Measurements from ENCODE around the gene MAJIN.
"Not testable (repeated sequence)": the region's sequence is repeated elsewhere in the genome, so short reads cannot be mapped to it uniquely, and the experiment has no call there.

Gene MAJIN

GRCh38 chr11:64990222-64990923 is 18.5 kb upstream of the MAJIN start:
- no peak for DNase-seq (ENCODE audit: low spot score)

GRCh38 chr11:64989416-64989815 is 17.5 kb upstream of the MAJIN start:
- no peak for DNase-seq (ENCODE audit: low spot score)

DNA sequence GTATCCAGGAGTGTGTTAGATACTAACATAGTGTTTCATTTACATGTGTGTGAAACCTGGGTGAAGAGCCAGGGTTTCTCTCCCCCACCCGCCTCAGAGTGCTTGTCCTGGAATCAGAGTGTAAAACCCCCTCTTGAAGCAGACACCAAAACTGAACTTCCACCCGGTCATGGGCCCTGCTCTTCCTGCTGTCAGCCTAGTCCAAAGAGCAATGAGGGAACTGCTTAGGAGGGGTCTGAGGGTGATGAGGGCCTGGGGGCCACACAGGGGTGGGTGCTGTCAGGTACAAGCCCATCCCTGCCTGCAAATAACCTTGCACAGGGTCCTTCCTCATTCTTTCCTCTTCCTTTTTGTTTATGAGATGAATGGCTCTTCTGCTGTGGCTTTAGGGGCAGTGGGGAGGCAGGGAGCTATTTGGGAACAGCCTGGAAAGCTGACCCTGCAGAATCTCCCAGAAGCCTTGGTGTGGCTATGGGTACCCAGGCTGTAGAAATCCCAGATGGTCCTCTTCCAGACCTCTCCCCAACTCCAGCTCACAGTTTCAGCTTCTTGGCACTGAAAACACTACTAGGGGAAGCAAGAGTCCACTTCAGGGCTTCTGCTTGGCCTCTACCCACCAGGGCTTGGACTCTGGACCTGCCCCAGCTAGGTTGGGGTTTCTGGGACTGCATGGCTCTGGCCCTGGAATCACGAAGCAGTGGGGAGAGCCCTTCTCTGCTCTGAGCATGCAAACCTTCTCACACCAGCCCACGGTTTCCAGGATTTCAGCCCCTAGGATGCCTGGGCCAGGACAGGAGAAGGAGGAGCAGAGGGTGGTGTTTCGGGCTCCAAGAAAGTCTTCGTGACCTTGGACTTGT is 16.3 kb upstream of the MAJIN start:
- no peak for DNase-seq (ENCODE audit: low spot score)

- DNase-seq (ENCODE audit: low spot score): not testable (repeated sequence)
Observed at GRCh38 chr11:64983339-64983738, 11.4 kb upstream of the MAJIN start.

DNA sequence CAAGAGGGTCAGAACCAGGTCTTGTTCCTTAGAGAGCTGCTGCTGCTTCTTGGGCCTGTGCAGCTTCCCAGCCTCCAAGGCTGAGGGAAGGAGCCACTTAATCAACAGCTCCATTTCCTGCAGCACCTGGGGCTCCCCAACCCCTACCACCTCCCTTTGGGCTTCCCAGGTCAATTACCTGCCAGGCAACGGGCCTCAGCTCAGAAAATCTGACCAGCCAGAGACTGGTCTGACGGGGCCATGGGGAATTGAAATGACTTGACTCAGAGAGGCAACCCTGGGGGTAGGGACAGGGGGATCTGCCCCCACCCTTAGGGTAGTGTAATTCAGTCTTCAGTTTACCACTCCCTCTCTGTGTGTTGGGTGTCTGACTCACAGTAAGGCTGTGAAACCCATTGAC is 4.7 kb upstream of the MAJIN start:
- no peak for DNase-seq (ENCODE audit: low spot score)

DNA sequence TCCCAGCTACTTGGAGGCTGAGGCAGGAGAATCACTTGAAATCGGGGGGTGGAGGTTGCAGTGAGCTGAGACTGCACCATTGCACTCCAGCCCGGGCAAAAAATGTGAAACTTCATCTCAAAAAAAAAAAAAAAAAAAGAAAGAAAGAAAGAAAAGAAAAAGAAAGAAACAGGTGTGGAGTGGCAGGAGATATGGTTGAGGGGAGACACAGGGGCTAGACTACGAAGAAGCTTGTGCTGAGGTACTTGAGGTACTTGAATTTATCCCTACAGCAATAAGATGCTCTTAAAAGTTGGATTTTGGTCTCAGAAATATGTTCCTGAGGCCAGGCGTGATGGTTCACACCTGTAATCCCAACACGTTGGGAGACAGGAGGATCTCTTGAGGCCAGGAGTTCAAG is 2.2 kb upstream of the MAJIN start:
- DNase-seq (ENCODE audit: low spot score): no peak

- no peak for DNase-seq (ENCODE audit: low spot score)
Observed at GRCh38 chr11:64970731-64971151, 1.2 kb downstream of the MAJIN start.

- no peak for DNase-seq (ENCODE audit: low spot score)
Observed at GRCh38 chr11:64969209-64969608, 2.7 kb downstream of the MAJIN start.

- no peak for DNase-seq (ENCODE audit: low spot score)
Observed at GRCh38 chr11:64967375-64967774, 4.5 kb downstream of the MAJIN start.

- DNase-seq (ENCODE audit: low spot score): no peak
Observed at GRCh38 chr11:64963072-64963631, 8.8 kb downstream of the MAJIN start.

GRCh38 chr11:64960719-64961118 is 11.2 kb downstream of the MAJIN start:
- no peak for DNase-seq (ENCODE audit: low spot score)

DNA sequence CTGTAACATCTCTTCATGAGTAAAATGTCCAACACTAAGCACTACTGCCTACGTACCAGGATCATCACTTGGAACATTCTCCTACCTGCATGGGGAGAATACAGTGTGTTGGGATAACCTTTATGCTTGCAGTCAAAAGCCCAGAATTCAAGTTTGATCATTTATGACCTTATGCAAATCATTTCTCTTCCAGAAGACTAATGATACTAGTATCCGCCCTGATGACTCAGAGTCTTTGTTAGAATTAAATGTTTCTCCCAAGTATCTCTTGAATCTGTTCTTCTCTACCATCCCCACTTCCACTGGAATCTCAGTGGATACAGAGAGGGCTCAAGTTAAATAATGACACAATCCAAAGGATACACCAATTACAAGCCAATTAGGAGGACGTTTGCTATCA is 12.4 kb downstream of the MAJIN start:
- DNase-seq (ENCODE audit: low spot score): no peak

- DNase-seq (ENCODE audit: low spot score): no peak
Observed at GRCh38 chr11:64954201-64954600, 17.7 kb downstream of the MAJIN start.

GRCh38 chr11:64951529-64951928 is 20.4 kb downstream of the MAJIN start:
- no peak for DNase-seq (ENCODE audit: low spot score)

GRCh38 chr11:64947208-64947814 is 24.6 kb downstream of the MAJIN start:
- no peak for DNase-seq (ENCODE audit: low spot score)

GRCh38 chr11:64936539-64936938 is 35.4 kb downstream of the MAJIN start:
- no peak for DNase-seq (ENCODE audit: low spot score)

DNA sequence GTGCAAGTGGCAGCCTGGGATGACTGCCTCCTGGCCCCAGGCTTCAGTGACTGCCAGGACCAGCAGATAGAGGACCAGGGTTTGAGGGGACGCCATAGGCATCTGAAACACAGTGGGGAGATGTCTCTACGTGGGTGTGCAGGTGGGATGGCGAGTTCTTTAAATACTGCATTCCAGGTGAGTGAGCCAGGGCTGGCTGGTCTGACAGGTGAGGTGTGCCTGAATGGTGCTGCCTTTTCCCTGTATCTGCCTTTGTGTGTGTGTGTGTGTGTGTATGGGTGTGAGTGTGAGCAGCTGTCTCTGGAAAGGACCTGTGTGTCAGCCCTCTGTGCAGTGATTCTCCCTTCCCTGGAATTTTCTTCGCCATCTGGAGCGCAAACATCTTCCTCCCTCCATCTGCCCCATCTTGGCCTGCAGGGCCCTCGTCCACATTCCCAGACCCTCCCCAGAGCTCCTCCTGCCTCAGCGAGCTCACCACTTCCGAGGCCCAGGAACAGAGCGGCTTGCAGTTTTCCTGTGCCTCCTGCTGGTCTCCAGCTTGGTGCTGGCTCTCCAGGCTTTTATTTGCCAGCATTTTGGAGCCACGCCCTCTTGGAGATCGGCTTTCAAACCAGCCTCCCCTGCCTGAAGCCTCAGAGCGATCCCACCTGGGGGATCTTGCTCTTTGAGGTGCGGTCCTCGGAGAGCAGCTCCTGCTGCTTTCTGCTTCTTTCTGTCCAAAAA is 36.4 kb downstream of the MAJIN start, which contains the start of gene GPHA2:
Gene GPHA2, minus strand, starts transcription at position 535 of the 723 bp plus-strand sequence. Its CDS starts 433 bp downstream, at position 102.
- DNase-seq (ENCODE audit: low spot score): no peak

- DNase-seq (ENCODE audit: low spot score): no peak
Observed at GRCh38 chr11:64934682-64935358, 37.1 kb downstream of the MAJIN start.

GRCh38 chr11:64933935-64934681 is 37.8 kb downstream of the MAJIN start:
- DNase-seq (ENCODE audit: low spot score): no peak

- no peak for DNase-seq (ENCODE audit: low spot score)
Observed at GRCh38 chr11:64933213-64933934, 38.5 kb downstream of the MAJIN start.

Measured in hematopoietic multipotent progenitor cell treated with erythropoietin and hydrocortisone succinate and interleukin-3 and kit ligand, for 17 days (in vitro differentiated cells).